Inflammatory macrophage (primary cell): ENCODE results near the gene KDM4B.

Experiments used
- DNase-seq, 2 donors: peaks; one replicate each; pipeline ENCODE4 v3.0.0-alpha.2; 2020 to 2022

Gene KDM4B

GRCh38 chr19:5035793-5036697 is 67.1 kb downstream of the KDM4B start:
- DNase-seq, result no peak

GRCh38 chr19:5036698-5037563 is 68.0 kb downstream of the KDM4B start:
- no peak for DNase-seq

- no peak for DNase-seq
These were observed 69.0 kb downstream of the KDM4B start for GRCh38 chr19:5037936-5038335.

GRCh38 chr19:5038631-5039271 is 69.8 kb downstream of the KDM4B start:
- peak; percentile 17 to 37 for DNase-seq

GRCh38 chr19:5039642-5040543 is 71.0 kb downstream of the KDM4B start:
- DNase-seq, result no peak

GRCh38 chr19:5040544-5041167 is 71.7 kb downstream of the KDM4B start:
- DNase-seq, result no peak

- DNase-seq, result peak in 1 of 2 donors; percentile 20
These were observed 72.4 kb downstream of the KDM4B start for GRCh38 chr19:5041168-5041912.

GRCh38 chr19:5041913-5042187 is 72.9 kb downstream of the KDM4B start:
- DNase-seq, result no peak

GRCh38 chr19:5042556-5042955 is 73.6 kb downstream of the KDM4B start:
- DNase-seq, result no peak

GRCh38 chr19:5045029-5045428 is 76.1 kb downstream of the KDM4B start:
- no peak for DNase-seq

GRCh38 chr19:5045956-5046338 is 77.0 kb downstream of the KDM4B start:
- DNase-seq, result no peak

- no peak for DNase-seq
These were observed 77.6 kb downstream of the KDM4B start for GRCh38 chr19:5046339-5047039.

GRCh38 chr19:5047251-5047935 is 78.5 kb downstream of the KDM4B start:
- no peak for DNase-seq

- DNase-seq, result peak; percentile 46 to 63
These were observed 79.3 kb downstream of the KDM4B start for GRCh38 chr19:5048091-5048726.

- no peak for DNase-seq
These were observed 80.0 kb downstream of the KDM4B start for GRCh38 chr19:5048727-5049553.

GRCh38 chr19:5049561-5049960 is 80.6 kb downstream of the KDM4B start:
- DNase-seq, result no peak

GRCh38 chr19:5050067-5050656 is 81.2 kb downstream of the KDM4B start:
- no peak for DNase-seq

- DNase-seq, result no peak
These were observed 82.0 kb downstream of the KDM4B start for GRCh38 chr19:5050905-5051304.
